Chondrocyte (in vitro differentiated cells): Measurements from ENCODE around the gene PUS3. TPM values are rescaled to one million over a fixed set of nuclear protein-coding genes. Genes with fewer than 3 reads are reported as not detected.

ENCODE experiments used
- DNase-seq: peaks from one replicate; pipeline ENCODE4 v3.0.0; 2021; ENCODE audit warnings: mixed read lengths, low spot score
- H3K27ac Mint-ChIP-seq: one replicate; pipeline ENCODE4 v1.8.0; 2021; ENCODE audit warnings: mild to moderate bottlenecking, moderate library complexity, mixed read lengths; ENCODE audit not compliant: unreplicated experiment
- H3K27me3 Mint-ChIP-seq: 2 replicates; pipeline ENCODE4 v1.8.0; 2021; ENCODE audit warnings: low read depth, mixed read lengths
- H3K36me3 Mint-ChIP-seq: 2 replicates; pipeline ENCODE4 v1.8.0; 2021; ENCODE audit warnings: low read depth, mixed read lengths
- H3K4me1 Mint-ChIP-seq: 2 replicates; pipeline ENCODE4 v1.8.0; 2021; ENCODE audit warnings: low read depth, mild to moderate bottlenecking, mixed read lengths
- H3K4me3 Mint-ChIP-seq: one replicate; pipeline ENCODE4 v1.8.0; 2021; ENCODE audit warnings: mild to moderate bottlenecking, moderate library complexity, mixed read lengths; ENCODE audit not compliant: unreplicated experiment
- H3K9me3 Mint-ChIP-seq: 2 replicates; pipeline ENCODE4 v1.8.0; 2021; ENCODE audit warnings: low read depth, mixed read lengths
- CTCF ChIP-seq: fragments of 200-600 bp; sonication (generic); IDR thresholded peaks from 2 replicates; pipeline ENCODE4 v1.5.0; 2021; ENCODE audit warnings: antibody characterized with exemption, mild to moderate bottlenecking, moderate library complexity
- total RNA-seq: library from RNA; stranded (reverse); gene quantifications from 3 replicates; pipeline ENCODE4 v1.2.1, GENCODE V29; 2021

The PUS3 gene
- total RNA-seq, 1 donor from 2014 or later, result 10.0 TPM

GRCh38 chr11:125846188-125846587 lies 56.8 kb downstream of the PUS3 start:
- peaks cover 25% of the 10 kb centered on the region for H3K9me3 Mint-ChIP-seq
- H3K4me1 Mint-ChIP-seq, result no peaks in the 10 kb centered on the region
- H3K27ac Mint-ChIP-seq, result no peak overlapping the region
- peaks cover 13% of the 10 kb centered on the region for H3K36me3 Mint-ChIP-seq
- no peak for TF ChIP-seq CTCF
- peaks cover 4% of the 10 kb centered on the region for H3K27me3 Mint-ChIP-seq
- no peak for DNase-seq
- no peak overlapping the region for H3K4me3 Mint-ChIP-seq

Other genes with a start within 250 kb of the PUS3 start
- 0.20 to 0.56 TPM in 2 of 3 replicates, not detected in the other for gene ACRV1, start 222.4 kb downstream of the PUS3 start, total RNA-seq
- gene PATE1, start 156.9 kb downstream of the PUS3 start, total RNA-seq, result not detected in 3 replicates
- not detected in 3 replicates for gene PATE2, start 124.4 kb downstream of the PUS3 start, total RNA-seq
- not detected in 3 replicates for gene PATE3, start 115.1 kb downstream of the PUS3 start, total RNA-seq
- gene PATE4, start 69.9 kb downstream of the PUS3 start, total RNA-seq, result not detected in 3 replicates
- 4.3 to 4.7 TPM (median 4.5 TPM) in 3 replicates for gene HYLS1, start 15.5 kb downstream of the PUS3 start, total RNA-seq
- not detected in 3 replicates for gene DDX25, start 1.3 kb upstream of the PUS3 start, total RNA-seq
- not detected in 3 replicates for gene VSIG10L2, start 42.8 kb upstream of the PUS3 start, total RNA-seq
- 17.6 to 26.8 TPM (median 19.9 TPM) in 3 replicates for gene CDON, start 159.7 kb upstream of the PUS3 start, total RNA-seq